Prostate gland (tissue), 2 donors: ENCODE measurements around the gene DDX11.
"Not testable (repeated sequence)": the region's sequence is repeated elsewhere in the genome, so short reads cannot be mapped to it uniquely, and the experiment has no call there.

Experiments
- CTCF ChIP-seq, 4 experiments: fragments of 200-600 bp in 2 of 4; fragments of 450-650 bp in 2 of 4; sonication (generic) in 2 of 4; IDR thresholded peaks; 1 replicate in 3 of 4; 2 replicates in 1 of 4; pipeline ENCODE4 v1.5.1; 2016 to 2019; ENCODE audit warnings: antibody characterized with exemption in 4 of 4, mild to moderate bottlenecking in 2 of 4, moderate library complexity in 2 of 4
- POLR2A ChIP-seq: fragments of 450-650 bp; IDR thresholded peaks from one replicate; pipeline ENCODE4 v1.6.1; 2016; ENCODE audit warnings: antibody characterized with exemption, mild to moderate bottlenecking
- POLR2AphosphoS5 ChIP-seq: sonication (generic); formaldehyde crosslinking; IDR thresholded peaks from one replicate; pipeline ENCODE4 v1.6.1; 2017; ENCODE audit warnings: antibody characterized with exemption

- not testable (repeated sequence) for TF ChIP-seq POLR2A; CTCF (IDR thresholded peaks at IDR 0.05); POLR2AphosphoS5
Observed at GRCh38 chr12:31081274-31081673, 7.6 kb downstream of the DDX11 start.
